ENCODE data around the gene TMEM236.

The TMEM236 gene

GRCh38 chr10:17725703-17726102 is 26.3 kb upstream of the TMEM236 start:
- TF ChIP-seq TAF1 (IDR thresholded peaks at IDR 0.05; ENCODE audit: borderline replicate concordance, insufficient read depth, low read length) (no peak), SIN3A (IDR thresholded peaks at IDR 0.05; ENCODE audit: borderline replicate concordance, insufficient read depth, low read length) (no peak), FOXP2 (optimal IDR thresholded peaks at IDR 0.05; ENCODE audit: borderline replicate concordance, extremely low read depth, extremely low read length, insufficient read depth) (no peak), REST (IDR thresholded peaks at IDR 0.05; ENCODE audit: insufficient read depth in 1 of 2, low read depth in 2 of 2, low read length in 2 of 2) (no peak), POLR2AphosphoS5 (IDR thresholded peaks at IDR 0.05; ENCODE audit: low read depth, low read length) (no peak)

- TF ChIP-seq FOXP2 (optimal IDR thresholded peaks at IDR 0.05; ENCODE audit: borderline replicate concordance, extremely low read depth, extremely low read length, insufficient read depth) = no peak
- no peak for TF ChIP-seq SIN3A (IDR thresholded peaks at IDR 0.05; ENCODE audit: borderline replicate concordance, insufficient read depth, low read length)
- no peak for TF ChIP-seq POLR2AphosphoS5 (IDR thresholded peaks at IDR 0.05; ENCODE audit: low read depth, low read length)
- no peak for TF ChIP-seq TAF1 (IDR thresholded peaks at IDR 0.05; ENCODE audit: borderline replicate concordance, insufficient read depth, low read length)
- TF ChIP-seq REST (IDR thresholded peaks at IDR 0.05; ENCODE audit: insufficient read depth in 1 of 2, low read depth in 2 of 2, low read length in 2 of 2) = no peak
Observed at GRCh38 chr10:17729630-17730029, 22.4 kb upstream of the TMEM236 start.

- TF ChIP-seq SIN3A (IDR thresholded peaks at IDR 0.05; ENCODE audit: borderline replicate concordance, insufficient read depth, low read length) (no peak), REST (IDR thresholded peaks at IDR 0.05; ENCODE audit: insufficient read depth in 1 of 2, low read depth in 2 of 2, low read length in 2 of 2) (no peak), TAF1 (IDR thresholded peaks at IDR 0.05; ENCODE audit: borderline replicate concordance, insufficient read depth, low read length) (no peak), FOXP2 (optimal IDR thresholded peaks at IDR 0.05; ENCODE audit: borderline replicate concordance, extremely low read depth, extremely low read length, insufficient read depth) (no peak), POLR2AphosphoS5 (IDR thresholded peaks at IDR 0.05; ENCODE audit: low read depth, low read length) (no peak)
Observed at GRCh38 chr10:17730667-17731066, 21.3 kb upstream of the TMEM236 start.

GRCh38 chr10:17731331-17732020 is 20.5 kb upstream of the TMEM236 start:
- TF ChIP-seq POLR2AphosphoS5 (IDR thresholded peaks at IDR 0.05; ENCODE audit: low read depth, low read length) (no peak), REST (IDR thresholded peaks at IDR 0.05; ENCODE audit: insufficient read depth in 1 of 2, low read depth in 2 of 2, low read length in 2 of 2) (no peak), FOXP2 (optimal IDR thresholded peaks at IDR 0.05; ENCODE audit: borderline replicate concordance, extremely low read depth, extremely low read length, insufficient read depth) (no peak), TAF1 (IDR thresholded peaks at IDR 0.05; ENCODE audit: borderline replicate concordance, insufficient read depth, low read length) (no peak), SIN3A (IDR thresholded peaks at IDR 0.05; ENCODE audit: borderline replicate concordance, insufficient read depth, low read length) (no peak)

All from PFSK-1 (cell line).